Heart left ventricle (tissue), 13 donors: ENCODE results near the gene BTRC.

Experiments
- CTCF ChIP-seq, 12 donors: fragments of 200-600 bp; sonication (generic) in 4 of 12; IDR thresholded peaks; one replicate each; pipeline versions ENCODE4 v1.5.0 to v1.8.0; 2018 to 2022; ENCODE audit warnings: antibody characterized with exemption in 12 of 12, mild to moderate bottlenecking in 5 of 12
- POLR2A ChIP-seq, 2 donors: fragments of 450-650 bp; IDR thresholded peaks; one replicate each; pipeline ENCODE4 v1.6.1; 2017; ENCODE audit warnings: antibody characterized with exemption in 2 of 2, mild to moderate bottlenecking in 2 of 2, moderate library complexity in 2 of 2
- donor health status: ischemic (EF 13 %, LVEDD 7.1; RV severe dilation, severe dysfunction).
- donor health status: DM: no; HTN: yes; CAD: no.
- donor health status: DM: no; HTN: no; CAD: no.
- donor health status: ischemic (EF 25% LVEDD 6.9; RV normal size, moderate dysfunction).
- donor health status: ischemic (EF 25% LVEDD 5.7; RV mildly dilated, moderate dysfunction).
- donor health status: ischemic (EF 35%, LVEDD 5.7; RV mildly dilated, moderate dysfunction).
- donor health status: nonischemic (EF 11% LVEDD 7.7; RV severe dilation, severe dysfunction).
- donor health status: DM: yes; HTN: yes; CAD: no.
- donor health status: PGD.
- donor health status: ischemic (EF 29% LVEDD 5.4; RV normal size, mild dysfunction).
- donor health status: nonischemic (EF 23%, LVEDD 6.1; RV moderate dilation, normal function).

GRCh38 chr10:101570428-101571270 is 216.7 kb downstream of the BTRC start:
- TF ChIP-seq CTCF (IDR thresholded peaks at IDR 0.05) (peak in 2 of 12 donors; percentile 16 to 19), POLR2A (IDR thresholded peaks at IDR 0.05) (no peak)
